GM18502 (cell line): Measurements from ENCODE around the gene KRT72.

ENCODE experiments used
- ATAC-seq: cut with Tn5 transposase; IDR thresholded peaks from one replicate; pipeline ENCODE4 v1.9.1; 2021; ENCODE audit warnings: mild to moderate bottlenecking; ENCODE audit not compliant: unreplicated experiment, poor library complexity

Gene KRT72

DNA sequence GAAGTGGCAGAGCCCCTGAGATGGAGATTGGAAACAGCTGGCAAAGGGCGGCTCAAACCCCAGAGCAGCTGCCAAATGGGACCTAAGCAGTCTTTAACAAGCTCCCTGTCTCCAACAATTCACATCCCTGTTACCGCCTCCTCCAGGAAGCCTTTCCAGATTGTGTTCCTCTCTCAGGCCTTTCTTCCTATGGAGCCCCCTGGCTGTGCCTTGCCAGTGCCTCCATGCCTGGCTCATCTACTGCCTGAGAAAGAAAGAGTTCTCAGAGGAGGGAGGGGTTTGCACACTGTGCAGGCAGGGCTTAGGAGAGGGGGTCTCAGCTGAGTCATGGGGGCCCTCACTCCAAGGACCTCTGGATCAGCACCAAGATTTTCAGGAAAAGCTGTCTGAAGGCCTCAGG, 18.8 kb downstream of the KRT72 start:
- no peak for ATAC-seq

GRCh38 chr12:52581481-52581880, 19.8 kb downstream of the KRT72 start:
- ATAC-seq = no peak

DNA sequence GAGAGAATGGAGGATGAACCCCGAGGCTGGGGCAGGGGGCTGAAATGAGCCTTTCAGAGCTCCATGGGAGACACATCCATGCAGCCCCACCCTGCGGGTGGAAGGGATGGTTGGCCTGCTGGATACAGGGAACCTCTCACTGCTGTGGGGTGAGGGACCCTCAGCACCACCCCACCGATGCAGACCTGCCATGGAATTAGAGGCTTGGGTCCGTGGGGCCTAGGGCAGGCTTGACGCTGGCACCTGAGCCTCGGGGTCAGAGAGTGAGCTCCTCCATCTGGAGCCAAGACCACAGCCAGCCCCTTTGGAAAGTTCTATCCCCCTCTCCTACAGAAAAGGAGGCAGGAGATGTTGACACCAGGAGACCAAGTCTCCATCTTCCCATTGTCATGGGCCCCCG, 20.2 kb downstream of the KRT72 start:
- ATAC-seq = no peak

GRCh38 chr12:52580496-52580895, 20.8 kb downstream of the KRT72 start:
- ATAC-seq = no peak

DNA sequence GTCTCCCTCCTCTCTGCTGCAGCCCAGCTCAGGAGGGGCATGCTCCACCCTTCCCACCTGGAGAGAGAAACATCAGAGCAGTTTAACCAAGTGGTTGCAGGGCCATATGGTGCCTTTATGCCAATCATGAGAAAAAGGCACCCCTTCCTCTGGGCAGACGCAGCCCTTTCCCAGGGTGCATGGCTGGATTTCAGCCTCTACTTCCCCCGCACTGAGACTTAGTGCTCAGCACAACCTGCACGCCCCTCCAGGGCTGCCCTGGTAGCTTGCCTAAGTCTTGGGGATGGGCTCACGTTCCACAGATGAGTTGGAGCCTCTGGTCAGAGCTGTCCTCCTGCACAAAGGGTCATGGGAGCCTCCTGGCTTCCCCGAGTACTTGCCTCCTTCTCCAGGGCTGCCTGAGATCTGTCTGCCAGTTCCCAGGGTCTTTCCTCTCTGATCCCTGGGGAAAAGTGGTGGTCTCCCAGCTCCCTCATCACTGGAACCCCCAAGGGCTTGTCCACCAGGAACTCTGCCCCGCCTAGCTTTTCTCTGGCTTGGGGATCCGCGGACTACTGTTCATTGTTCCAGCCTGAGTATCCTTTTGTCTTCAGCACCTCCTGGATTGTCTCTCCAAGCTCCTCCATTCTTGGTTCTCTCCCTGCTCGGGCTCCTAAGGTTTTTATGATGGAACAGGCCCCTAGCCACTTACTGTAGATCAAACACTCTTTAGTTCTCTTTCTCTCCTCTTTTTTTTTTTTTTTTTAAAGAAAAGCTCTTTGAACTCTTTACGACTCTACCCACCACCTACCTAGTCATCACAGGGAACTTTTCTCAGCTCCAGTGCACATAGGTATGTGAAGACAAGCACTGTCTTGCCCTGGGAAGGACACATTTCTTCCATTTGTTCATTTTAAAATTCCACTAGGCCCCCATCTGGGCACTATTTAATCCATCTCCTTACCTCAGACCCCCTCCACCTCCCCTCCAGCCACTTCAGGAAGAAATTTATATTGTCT, 21.5 kb downstream of the KRT72 start:
- no peak for ATAC-seq

- no peak for ATAC-seq
These were observed 22.8 kb downstream of the KRT72 start for GRCh38 chr12:52578469-52578868.

DNA sequence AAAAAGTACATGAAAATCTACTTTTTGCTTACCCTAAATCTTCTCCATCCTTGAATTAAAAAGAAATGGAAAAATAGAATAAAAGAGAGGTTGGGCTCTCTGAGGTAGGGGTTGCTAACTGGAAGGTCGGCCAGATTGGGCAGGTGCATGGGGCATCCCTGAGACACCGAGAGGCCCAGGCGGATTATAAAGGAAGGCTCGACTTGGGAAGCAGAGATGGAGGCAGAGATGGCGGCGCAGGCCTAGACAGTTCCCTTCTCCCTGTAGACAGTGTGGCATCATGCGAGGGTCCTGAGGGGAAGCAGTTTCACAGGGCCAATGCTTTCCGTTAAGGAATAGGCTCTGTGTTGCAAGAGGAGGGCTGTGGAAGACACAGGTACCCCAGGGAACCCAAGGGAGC, 23.9 kb downstream of the KRT72 start:
- ATAC-seq = no peak

GRCh38 chr12:52575948-52576347, 25.3 kb downstream of the KRT72 start:
- ATAC-seq = no peak

DNA sequence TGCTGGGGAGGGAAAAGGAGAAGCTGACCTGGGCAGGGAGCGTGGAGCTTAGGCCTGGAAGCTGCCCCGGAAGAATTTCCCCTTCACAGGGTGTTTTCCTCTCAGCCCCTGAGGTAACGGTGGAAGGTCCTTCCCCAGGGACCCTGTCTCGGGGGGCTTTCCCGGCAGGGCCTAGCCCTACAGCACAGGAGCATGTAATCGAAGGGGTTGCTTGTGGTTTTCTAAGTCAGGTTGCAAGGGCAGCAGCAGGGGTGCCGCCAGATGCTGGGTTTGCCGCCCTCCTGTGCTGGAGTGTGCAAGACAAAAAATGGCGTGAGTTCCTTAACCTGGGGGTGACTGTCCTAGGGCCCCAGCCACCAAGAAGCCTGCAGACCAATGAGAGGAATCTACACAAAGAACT, 26.0 kb downstream of the KRT72 start:
- ATAC-seq = no peak

GRCh38 chr12:52573743-52574142, 27.5 kb downstream of the KRT72 start, which contains the start of gene KRT74:
KRT74 (minus strand) TSS chr12:52573843; CDS start chr12:52573777, 66 bp downstream.
- no peak for ATAC-seq

GRCh38 chr12:52573306-52573705, 28.0 kb downstream of the KRT72 start:
- ATAC-seq = no peak

GRCh38 chr12:52570511-52570910, 30.8 kb downstream of the KRT72 start:
- ATAC-seq = no peak

GRCh38 chr12:52568111-52568510, 33.2 kb downstream of the KRT72 start:
- ATAC-seq = no peak

DNA sequence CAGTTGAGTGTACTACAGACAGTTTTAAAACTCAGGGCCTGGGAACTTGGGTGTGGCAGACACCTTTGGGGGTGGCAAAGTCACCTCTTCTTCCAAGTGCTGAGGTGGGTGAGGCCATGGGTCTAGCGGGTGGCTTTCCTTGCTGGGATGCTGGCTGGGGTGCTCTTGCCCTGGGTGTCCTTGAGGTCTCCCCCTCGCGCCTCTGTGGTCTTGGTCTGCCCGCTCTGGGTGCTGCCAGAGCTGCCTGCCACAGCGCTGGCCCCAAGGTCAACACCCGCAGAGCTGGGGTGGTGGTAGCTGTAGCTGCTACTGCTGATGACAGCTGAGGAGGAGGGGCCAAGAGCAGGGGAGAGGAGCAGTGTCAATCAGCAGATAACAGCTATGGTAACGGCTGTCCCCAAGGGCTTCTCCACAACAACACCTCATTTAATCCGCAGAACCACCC, 34.4 kb downstream of the KRT72 start:
- no peak for ATAC-seq

- no peak for ATAC-seq
These were observed 36.7 kb downstream of the KRT72 start for GRCh38 chr12:52564582-52564981.

DNA sequence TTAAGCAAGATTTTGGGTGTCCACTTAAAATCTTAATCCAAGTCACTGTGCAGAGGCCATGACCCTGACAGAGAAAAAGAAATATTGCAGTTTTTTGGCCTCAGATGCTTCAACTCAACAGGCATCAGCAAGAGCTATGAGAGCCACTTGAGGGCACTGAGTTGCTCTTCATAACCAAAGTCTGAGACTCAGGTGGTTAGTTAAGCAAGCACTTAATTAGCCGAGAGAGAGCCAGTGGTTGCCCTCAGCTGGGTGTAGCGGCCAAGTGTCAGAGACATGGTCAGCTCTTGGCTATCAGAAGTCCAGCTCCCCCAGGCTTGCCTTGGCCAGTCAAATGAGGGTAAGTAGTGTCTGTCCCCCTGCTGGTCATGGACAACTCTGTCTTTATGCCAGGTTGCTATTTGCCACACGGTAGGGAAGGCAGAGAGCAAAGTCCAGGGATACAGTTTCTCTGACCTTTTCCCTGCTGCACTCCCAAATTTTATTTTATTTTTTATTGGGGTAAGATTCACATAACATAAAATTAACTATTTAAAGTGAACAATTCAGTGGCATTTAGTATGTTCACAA, 39.3 kb downstream of the KRT72 start:
- ATAC-seq = no peak

DNA sequence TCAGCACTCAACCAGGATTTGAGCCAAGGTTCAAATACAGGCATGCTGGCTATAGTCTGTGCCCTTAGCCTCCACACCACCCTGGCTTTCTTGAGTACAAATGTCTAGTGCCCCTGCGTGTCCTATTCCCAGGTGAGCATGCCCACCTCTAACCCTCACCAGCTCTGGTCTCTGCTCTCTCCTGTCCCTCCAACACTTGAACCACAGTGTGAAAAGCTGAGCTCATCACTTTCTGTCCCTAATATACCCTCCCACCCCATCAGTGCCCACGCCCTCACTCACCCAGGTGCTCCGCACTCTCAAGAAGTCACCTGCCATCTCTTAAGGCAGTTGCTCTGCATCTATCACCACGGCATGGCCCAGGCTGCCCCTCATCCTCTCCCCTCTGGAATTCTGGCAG, 41.3 kb downstream of the KRT72 start:
- no peak for ATAC-seq

- no peak for ATAC-seq
These were observed 42.4 kb downstream of the KRT72 start for GRCh38 chr12:52558781-52559445.

GRCh38 chr12:52557476-52557875, 43.8 kb downstream of the KRT72 start:
- ATAC-seq = no peak

- no peak for ATAC-seq
These were observed 45.7 kb downstream of the KRT72 start for GRCh38 chr12:52555577-52555976.

GRCh38 chr12:52552681-52553195, 48.5 kb downstream of the KRT72 start, which contains the start of gene KRT71:
KRT71 (minus strand) TSS chr12:52553145; CDS start chr12:52553077, 68 bp downstream.
- ATAC-seq = no peak
